ENCODE results near the gene TBC1D8B.

DNA sequence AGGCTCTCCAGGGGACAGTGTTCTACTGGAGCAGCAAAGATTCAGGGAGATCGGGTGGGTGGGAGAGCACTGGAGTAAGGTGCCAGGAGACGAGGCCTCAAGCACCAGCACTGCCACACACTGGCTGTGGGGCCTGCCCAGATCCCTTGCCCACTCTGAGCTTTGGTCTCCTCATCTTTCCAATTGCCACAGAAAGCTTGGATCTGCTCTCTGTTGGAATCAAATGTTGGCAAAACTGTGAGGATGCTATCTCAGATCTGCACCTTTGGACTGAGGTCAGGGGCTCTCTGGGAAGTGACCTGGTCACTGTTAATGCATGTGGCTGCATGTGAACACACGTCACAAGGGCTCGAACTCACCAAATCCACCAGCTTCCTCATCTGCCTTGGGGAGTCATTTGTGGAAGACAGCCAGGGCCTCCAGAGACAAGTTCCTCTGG lies 99.3 kb downstream of the TBC1D8B start:
- TF ChIP-seq, protein P1, sequence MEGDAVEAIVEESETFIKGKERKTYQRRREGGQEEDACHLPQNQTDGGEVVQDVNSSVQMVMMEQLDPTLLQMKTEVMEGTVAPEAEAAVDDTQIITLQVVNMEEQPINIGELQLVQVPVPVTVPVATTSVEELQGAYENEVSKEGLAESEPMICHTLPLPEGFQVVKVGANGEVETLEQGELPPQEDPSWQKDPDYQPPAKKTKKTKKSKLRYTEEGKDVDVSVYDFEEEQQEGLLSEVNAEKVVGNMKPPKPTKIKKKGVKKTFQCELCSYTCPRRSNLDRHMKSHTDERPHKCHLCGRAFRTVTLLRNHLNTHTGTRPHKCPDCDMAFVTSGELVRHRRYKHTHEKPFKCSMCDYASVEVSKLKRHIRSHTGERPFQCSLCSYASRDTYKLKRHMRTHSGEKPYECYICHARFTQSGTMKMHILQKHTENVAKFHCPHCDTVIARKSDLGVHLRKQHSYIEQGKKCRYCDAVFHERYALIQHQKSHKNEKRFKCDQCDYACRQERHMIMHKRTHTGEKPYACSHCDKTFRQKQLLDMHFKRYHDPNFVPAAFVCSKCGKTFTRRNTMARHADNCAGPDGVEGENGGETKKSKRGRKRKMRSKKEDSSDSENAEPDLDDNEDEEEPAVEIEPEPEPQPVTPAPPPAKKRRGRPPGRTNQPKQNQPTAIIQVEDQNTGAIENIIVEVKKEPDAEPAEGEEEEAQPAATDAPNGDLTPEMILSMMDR (conservative IDR thresholded peaks at IDR 0.05 in 1 of 2, IDR thresholded peaks at IDR 0.05 in 1 of 2; ENCODE audit: low read depth in 1 of 2, low read length in 2 of 2), result no peak
- TF ChIP-seq EZH2 (IDR thresholded peaks at IDR 0.05; ENCODE audit: low read length, missing control alignments), result no peak
